OCI-LY7 (cell line): ENCODE results near the gene MICB. TPM values are rescaled to one million over a fixed set of nuclear protein-coding genes. Genes with fewer than 3 reads are reported as not detected.

Source experiments
- BruUV-seq: library from RNA; stranded (reverse); fragments of 400-500 nt; replicated peaks from 2 replicates; lab custom pipeline; 2021; lab: Mats Ljungman, UMichigan
- CTCF ChIA-PET: fragments of 300-600 bp; sonication (Branson Sonifier 250); formaldehyde crosslinking; loops from one replicate; lab custom pipeline; 2022; ENCODE audit warnings: antibody characterized with exemption; ENCODE audit not compliant: unreplicated experiment; lab: Charles Lee
- POLR2A ChIA-PET: fragments of 300-600 bp; sonication (Branson Sonifier 250); formaldehyde crosslinking; loops from one replicate; lab custom pipeline; 2022; ENCODE audit warnings: antibody characterized with exemption; lab: Charles Lee
- DNase-seq: peaks from one replicate; pipeline ENCODE4 v3.0.0-alpha.2; 2015; ENCODE audit warnings: low spot score
- H2AFZ ChIP-seq: fragments of 200-600 bp; sonication (generic), shearing (Covaris generic); 2 replicates; pipeline ENCODE4 v1.6.1; 2014; ENCODE audit warnings: mild to moderate bottlenecking, antibody characterized with exemption, low read length, moderate library complexity
- H3K27ac ChIP-seq: fragments of 200-600 bp; sonication (generic); 2 replicates; pipeline ENCODE4 v1.5.1; 2014; ENCODE audit warnings: mixed run types, low read depth, mild to moderate bottlenecking, moderate library complexity, low read length, inconsistent platforms; ENCODE audit not compliant: poor library complexity, severe bottlenecking
- H3K36me3 ChIP-seq: fragments of 200-600 bp; sonication (generic); 2 replicates; pipeline ENCODE4 v1.6.1; 2014; ENCODE audit warnings: mild to moderate bottlenecking, antibody characterized with exemption, low read length, moderate library complexity, mixed read lengths; ENCODE audit not compliant: insufficient read depth
- H3K4me1 ChIP-seq: fragments of 200-600 bp; sonication (generic); 2 replicates; pipeline ENCODE4 v1.5.1; 2014; ENCODE audit warnings: mild to moderate bottlenecking, low read length; ENCODE audit not compliant: insufficient read depth, poor library complexity, severe bottlenecking
- H3K4me2 ChIP-seq: fragments of 200-600 bp; sonication (generic); 2 replicates; pipeline ENCODE4 v1.6.1; 2014; ENCODE audit warnings: mild to moderate bottlenecking, low read length
- H3K4me3 ChIP-seq: fragments of 200-600 bp; sonication (generic); 2 replicates; pipeline ENCODE4 v1.5.1; 2014; ENCODE audit warnings: mild to moderate bottlenecking, low read depth, low read length; ENCODE audit not compliant: poor library complexity, severe bottlenecking
- H3K79me2 ChIP-seq: fragments of 200-600 bp; sonication (generic); 2 replicates; pipeline ENCODE4 v1.6.1; 2016; ENCODE audit warnings: low read depth, mild to moderate bottlenecking, low read length, moderate library complexity, mixed read lengths; ENCODE audit not compliant: insufficient read depth
- H3K9me2 ChIP-seq: fragments of 200-600 bp; sonication (generic); 2 replicates; pipeline ENCODE4 v1.6.1; 2016; ENCODE audit warnings: mild to moderate bottlenecking, low read length, mixed read lengths; ENCODE audit not compliant: insufficient read depth
- H3K9me3 ChIP-seq: fragments of 200-600 bp; sonication (generic); 2 replicates; pipeline ENCODE4 v1.6.1; 2014; ENCODE audit warnings: mild to moderate bottlenecking, mixed run types, low read length, mixed read lengths
- H4K20me1 ChIP-seq: fragments of 200-600 bp; sonication (generic); 2 replicates; pipeline ENCODE4 v1.6.1; 2014; ENCODE audit warnings: mild to moderate bottlenecking, antibody characterized with exemption, low read length, moderate library complexity, mixed read lengths; ENCODE audit not compliant: insufficient read depth
- EZH2phosphoT487 ChIP-seq: fragments of 200-600 bp; sonication (generic); IDR thresholded peaks from 2 replicates; pipeline ENCODE4 v1.6.1; 2018; ENCODE audit warnings: low read depth, borderline replicate concordance, mild to moderate bottlenecking, mixed run types, antibody characterized with exemption, low read length, moderate library complexity, mixed read lengths
- intact Hi-C: fragments of 100-400 bp; cut with micrococcal nuclease; formaldehyde crosslinking; loops from one replicate; pipeline ENCODE4 v1.10.0; 2022; ENCODE audit not compliant: unreplicated experiment
- total RNA-seq, 2 experiments: library from RNA; depleted of rRNA in 1 of 2; stranded (reverse); fragments of >200 nt in 1 of 2; shearing (Covaris generic) in 1 of 2; gene quantifications; 2 replicates each; pipeline ENCODE4 v1.2.3, GENCODE V29; 2014 to 2022
- TF ChIP-seq, protein P1 (sequence below): fragments of 200-600 bp; sonication (generic); conservative IDR thresholded peaks from 2 replicates; pipeline ENCODE4 v1.5.1; 2014; ENCODE audit warnings: mild to moderate bottlenecking, antibody characterized with exemption, low read length, moderate library complexity, mixed read lengths

Gene MICB
- total RNA-seq, 2 experiments from 2014 or later: 26.3 to 32.4 TPM

DNA sequence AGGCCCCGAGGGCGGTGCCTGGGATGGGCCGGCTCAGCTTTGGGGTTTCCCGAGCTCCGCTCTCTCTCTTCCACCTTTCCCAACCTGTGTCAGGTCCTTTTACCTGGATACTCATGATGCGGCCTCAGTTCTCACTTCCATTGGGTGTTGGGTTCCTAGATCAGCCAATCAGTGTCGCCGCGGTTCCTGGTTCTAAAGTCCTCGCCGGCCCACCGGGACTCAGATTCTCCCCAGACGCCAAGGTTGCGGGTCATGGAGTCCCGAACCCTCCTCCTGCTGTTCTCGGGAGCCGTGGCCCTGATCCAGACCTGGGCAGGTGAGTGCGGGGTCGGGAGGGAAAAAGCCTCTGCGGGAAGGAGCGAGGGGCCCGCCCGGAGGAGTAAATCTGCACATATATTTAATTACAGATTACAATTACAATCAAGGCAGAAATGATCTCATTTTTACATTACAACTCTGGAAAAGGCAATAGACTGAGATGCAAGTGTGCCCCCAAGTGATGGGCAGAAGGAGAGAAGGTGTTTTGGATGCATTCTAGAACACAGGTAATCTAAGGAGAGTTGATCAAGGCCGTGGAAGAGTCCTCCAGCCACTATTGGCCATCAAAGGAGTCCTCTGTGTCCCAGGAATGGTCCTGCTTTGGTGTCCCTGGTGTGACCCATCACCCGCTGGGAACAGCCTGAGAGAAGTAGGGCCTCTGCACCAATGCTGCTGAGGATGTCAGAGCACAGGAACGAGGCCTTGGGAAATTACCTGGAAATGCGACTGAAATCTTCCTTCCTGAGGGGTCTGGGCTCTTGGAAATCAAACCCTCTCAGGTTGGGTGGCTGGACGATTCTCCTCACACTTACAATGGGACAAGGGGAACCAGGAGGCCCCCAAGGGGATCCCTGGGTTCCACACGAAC, 34.7 kb upstream of the MICB start:
- Histone ChIP-seq H4K20me1 (no peaks in the 10 kb centered on the region), H3K27ac (no peak overlapping the region), H3K4me3 (peak overlapping the region; percentile 75), H3K9me3 (no peaks in the 10 kb centered on the region), H3K4me2 (peak overlapping the region; percentile 91), H3K4me1 (peaks cover 22% of the 10 kb centered on the region), H3K79me2 (peaks cover 4% of the 10 kb centered on the region; the same call in 1 of the 2 replicates), H2AFZ (peak overlapping the region; percentile 99), H3K9me2 (no peaks in the 10 kb centered on the region), H3K36me3 (no peaks in the 10 kb centered on the region)
- no peak for TF ChIP-seq EZH2phosphoT487
- TF ChIP-seq, protein P1, sequence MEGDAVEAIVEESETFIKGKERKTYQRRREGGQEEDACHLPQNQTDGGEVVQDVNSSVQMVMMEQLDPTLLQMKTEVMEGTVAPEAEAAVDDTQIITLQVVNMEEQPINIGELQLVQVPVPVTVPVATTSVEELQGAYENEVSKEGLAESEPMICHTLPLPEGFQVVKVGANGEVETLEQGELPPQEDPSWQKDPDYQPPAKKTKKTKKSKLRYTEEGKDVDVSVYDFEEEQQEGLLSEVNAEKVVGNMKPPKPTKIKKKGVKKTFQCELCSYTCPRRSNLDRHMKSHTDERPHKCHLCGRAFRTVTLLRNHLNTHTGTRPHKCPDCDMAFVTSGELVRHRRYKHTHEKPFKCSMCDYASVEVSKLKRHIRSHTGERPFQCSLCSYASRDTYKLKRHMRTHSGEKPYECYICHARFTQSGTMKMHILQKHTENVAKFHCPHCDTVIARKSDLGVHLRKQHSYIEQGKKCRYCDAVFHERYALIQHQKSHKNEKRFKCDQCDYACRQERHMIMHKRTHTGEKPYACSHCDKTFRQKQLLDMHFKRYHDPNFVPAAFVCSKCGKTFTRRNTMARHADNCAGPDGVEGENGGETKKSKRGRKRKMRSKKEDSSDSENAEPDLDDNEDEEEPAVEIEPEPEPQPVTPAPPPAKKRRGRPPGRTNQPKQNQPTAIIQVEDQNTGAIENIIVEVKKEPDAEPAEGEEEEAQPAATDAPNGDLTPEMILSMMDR: no peak
- peak; percentile 86 for DNase-seq
- intact Hi-C loops: no loop called here
- ChIA-PET POLR2A (interaction anchor here (0.5 to 1.1 kb wide), 2 partner anchors 11 to 599 kb away, joined by 4 read pairs; no protein-coding TSS in a partner anchor), CTCF (no interaction called here)
- BruUV-seq: TSS peak; percentile 83

DNA sequence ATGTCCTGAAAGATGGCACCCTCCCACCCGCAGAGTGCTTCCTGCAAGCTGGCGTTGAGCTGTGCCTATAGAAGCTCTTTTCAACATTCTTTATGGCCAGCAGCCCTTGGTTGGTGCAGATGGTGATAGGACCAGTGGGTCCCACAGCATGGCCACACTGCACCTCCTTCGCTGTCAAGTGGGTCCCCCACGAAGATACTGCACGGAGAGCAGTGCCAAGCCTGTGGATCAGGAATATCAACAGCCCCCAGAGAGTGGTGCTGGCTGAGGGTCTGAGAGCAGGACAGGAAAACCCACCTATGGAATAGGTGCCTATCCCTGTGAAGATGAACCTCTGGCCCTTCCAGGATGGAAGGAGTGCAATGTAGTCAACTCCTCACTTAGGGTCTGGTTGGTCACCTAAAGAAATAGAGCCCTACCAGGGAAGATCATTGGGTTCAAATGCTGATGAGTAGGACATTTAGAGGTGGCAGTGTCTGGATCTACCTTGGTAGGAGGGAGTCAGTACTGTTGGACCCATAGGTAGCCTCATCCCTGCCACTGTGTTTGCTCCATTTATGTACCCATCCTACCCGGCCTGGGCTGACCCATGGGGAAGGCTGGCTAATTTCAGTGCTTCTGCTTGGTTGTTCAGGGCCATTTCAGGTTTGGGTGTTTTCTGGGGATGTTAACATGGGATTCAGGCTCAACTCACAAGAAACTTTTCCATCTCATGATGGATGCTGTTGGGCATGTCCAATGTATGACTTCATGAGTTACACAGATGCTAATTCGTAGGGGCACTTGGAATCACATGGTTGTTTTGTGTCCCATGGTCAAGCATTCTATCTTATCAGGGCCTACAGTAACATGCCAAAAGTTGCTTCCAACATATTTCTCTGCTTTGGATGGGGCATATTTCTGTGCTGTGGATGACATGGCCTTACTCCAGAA, 33.4 kb upstream of the MICB start:
- POLR2A ChIA-PET: no interaction called here
- TF ChIP-seq, protein P1: no peak
- TF ChIP-seq EZH2phosphoT487: no peak
- Histone ChIP-seq H4K20me1 (no peaks in the 10 kb centered on the region), H3K27ac (no peak overlapping the region), H3K9me3 (no peaks in the 10 kb centered on the region), H3K79me2 (peaks cover 4% of the 10 kb centered on the region; the same call in 1 of the 2 replicates), H3K36me3 (no peaks in the 10 kb centered on the region), H2AFZ (no peak overlapping the region), H3K4me3 (peak overlapping the region; percentile 75), H3K9me2 (no peaks in the 10 kb centered on the region), H3K4me2 (peak overlapping the region; percentile 91), H3K4me1 (peaks cover 22% of the 10 kb centered on the region)
- CTCF ChIA-PET: no interaction called here
- BruUV-seq: no TSS peak
- intact Hi-C loops: no loop called here
- DNase-seq: no peak
